Kidney epithelial cell (primary cell): Measurements from ENCODE around the gene IFT88. TPM values are rescaled to one million over a fixed set of nuclear protein-coding genes. Genes with fewer than 3 reads are reported as not detected.

Source experiments
- DNase-seq: peaks from one replicate; pipeline ENCODE4 v3.0.0-alpha.2; 2010; ENCODE audit warnings: low read depth
- H3K27me3 ChIP-seq: 2 replicates; pipeline ENCODE4 v1.6.0; 2011; ENCODE audit warnings: low read length; ENCODE audit not compliant: control insufficient read depth, insufficient read depth
- H3K36me3 ChIP-seq: 2 replicates; pipeline ENCODE4 v1.5.1; 2011; ENCODE audit warnings: low read length; ENCODE audit not compliant: control insufficient read depth, insufficient read depth
- H3K4me3 ChIP-seq: 2 replicates; pipeline ENCODE4 v1.5.1; 2011; ENCODE audit warnings: low read depth, mild to moderate bottlenecking, control low read depth, low read length
- total RNA-seq: library from RNA; depleted of rRNA; stranded (reverse); fragments of >200 nt; gene quantifications from 2 replicates; pipeline ENCODE4 v1.2.3, GENCODE V29; 2015
- TF ChIP-seq, protein P1 (sequence below): IDR thresholded peaks from 2 replicates; pipeline ENCODE4 v1.5.1; 2011; ENCODE audit warnings: mild to moderate bottlenecking, moderate library complexity, low read length, control low read depth, inconsistent platforms; ENCODE audit not compliant: insufficient read depth, poor library complexity, severe bottlenecking

Gene IFT88
- total RNA-seq, 1 donor from 2014 or later: 12.2 TPM

DNA sequence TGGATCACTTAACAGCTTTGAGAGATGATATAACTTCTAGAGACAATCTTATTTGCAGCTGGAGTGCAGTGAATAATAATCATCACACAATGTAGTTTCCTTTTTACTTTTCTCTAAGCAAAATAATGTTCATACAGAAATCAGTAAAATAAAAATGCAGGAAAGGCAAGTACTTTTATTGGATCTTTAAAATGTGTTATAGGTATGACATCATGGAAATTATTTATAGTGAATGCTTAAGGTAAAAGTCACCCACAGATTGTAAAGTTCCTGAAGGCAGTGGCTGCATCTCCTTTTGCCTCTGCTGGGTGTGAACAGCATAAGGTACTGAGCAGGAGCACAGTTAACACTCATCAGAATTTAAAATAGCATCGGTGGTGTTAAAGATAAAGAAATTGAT, 119.2 kb downstream of the IFT88 start:
- H3K4me3 ChIP-seq: no peak overlapping the region
- TF ChIP-seq, protein P1, sequence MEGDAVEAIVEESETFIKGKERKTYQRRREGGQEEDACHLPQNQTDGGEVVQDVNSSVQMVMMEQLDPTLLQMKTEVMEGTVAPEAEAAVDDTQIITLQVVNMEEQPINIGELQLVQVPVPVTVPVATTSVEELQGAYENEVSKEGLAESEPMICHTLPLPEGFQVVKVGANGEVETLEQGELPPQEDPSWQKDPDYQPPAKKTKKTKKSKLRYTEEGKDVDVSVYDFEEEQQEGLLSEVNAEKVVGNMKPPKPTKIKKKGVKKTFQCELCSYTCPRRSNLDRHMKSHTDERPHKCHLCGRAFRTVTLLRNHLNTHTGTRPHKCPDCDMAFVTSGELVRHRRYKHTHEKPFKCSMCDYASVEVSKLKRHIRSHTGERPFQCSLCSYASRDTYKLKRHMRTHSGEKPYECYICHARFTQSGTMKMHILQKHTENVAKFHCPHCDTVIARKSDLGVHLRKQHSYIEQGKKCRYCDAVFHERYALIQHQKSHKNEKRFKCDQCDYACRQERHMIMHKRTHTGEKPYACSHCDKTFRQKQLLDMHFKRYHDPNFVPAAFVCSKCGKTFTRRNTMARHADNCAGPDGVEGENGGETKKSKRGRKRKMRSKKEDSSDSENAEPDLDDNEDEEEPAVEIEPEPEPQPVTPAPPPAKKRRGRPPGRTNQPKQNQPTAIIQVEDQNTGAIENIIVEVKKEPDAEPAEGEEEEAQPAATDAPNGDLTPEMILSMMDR: no peak

DNA sequence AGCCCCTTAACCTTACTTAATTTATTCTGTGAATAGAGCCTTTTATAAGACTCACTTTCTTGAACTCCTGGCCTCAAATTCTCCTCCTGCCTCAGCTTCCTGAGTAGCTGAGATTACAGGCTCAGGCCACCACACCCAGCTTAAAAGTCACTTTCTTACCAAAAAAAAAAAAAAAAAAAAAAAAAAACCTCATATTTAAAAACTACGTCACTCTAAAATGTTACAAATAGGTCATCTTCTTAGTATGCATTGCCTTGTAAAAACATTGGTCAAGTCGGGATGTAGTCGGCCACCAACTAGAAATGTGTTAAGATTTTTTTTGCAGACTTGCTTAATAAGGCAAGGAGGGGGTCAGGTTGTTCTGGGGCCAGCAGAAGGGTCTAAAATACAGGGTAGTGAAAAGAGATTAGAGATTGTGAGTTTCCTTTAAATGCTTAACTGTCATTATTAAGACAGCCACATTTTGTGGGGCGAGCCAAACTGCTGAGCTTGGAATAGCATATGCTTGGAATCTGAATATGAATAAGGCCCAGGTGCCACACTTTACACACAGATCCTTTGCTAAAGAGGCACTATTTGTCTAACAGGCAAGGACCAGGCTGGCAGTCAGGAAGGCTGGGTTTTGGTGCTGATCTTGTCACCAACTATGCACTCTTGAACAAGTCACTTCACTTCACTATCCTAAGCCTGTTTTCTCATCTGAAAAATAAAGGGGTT, 120.1 kb downstream of the IFT88 start:
- Histone ChIP-seq H3K36me3 (no peaks in the 10 kb centered on the region), H3K4me3 (no peak overlapping the region), H3K27me3 (no peaks in the 10 kb centered on the region)
- TF ChIP-seq, protein P1: no peak
- no peak for DNase-seq

More for the DNA sequence above, 119.2 kb downstream of the IFT88 start:
- DNase-seq: no peak
- H3K36me3 ChIP-seq: no peaks in the 10 kb centered on the region
- no peaks in the 10 kb centered on the region for H3K27me3 ChIP-seq

DNA sequence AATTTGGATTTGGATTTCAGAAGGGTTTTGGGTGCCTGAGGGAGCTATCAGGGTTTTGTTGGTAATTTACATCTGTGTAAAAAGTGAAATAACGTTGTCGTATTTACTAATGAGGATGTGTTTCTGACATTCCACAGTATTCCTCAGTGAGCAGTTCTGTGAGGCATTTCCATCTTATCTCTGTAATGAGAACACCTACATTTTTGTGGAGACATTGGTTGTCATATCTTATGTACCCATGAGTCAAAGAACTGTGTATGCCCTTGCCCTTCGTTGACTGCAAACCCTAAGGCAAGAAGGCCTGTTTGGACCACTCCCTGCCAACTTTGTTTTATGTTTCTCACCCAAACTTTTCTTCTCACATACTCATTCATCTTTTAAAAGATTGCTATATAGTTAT, 122.3 kb downstream of the IFT88 start:
- H3K4me3 ChIP-seq: no peak overlapping the region
- no peaks in the 10 kb centered on the region for H3K36me3 ChIP-seq
- no peak for DNase-seq
- no peaks in the 10 kb centered on the region for H3K27me3 ChIP-seq
- TF ChIP-seq, protein P1: no peak

DNA sequence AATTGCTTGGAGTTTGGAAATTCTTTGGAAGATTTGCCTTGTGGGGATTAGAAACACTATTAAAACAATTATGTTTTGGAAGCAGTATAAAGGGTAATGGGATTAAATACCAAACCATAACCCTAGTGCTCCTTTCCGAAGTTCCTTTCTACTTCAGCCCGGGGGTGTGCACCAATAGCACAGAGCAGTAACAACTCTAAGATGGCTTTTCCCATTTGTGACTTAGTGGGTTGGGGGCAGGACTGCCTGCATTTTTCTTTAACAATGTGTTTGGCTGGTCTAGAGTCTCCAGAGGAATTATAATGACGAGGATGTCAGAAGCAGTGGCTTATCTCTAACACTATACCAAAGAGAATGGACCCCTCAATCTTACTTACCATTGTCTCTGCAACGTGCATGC, 124.7 kb downstream of the IFT88 start:
- no peaks in the 10 kb centered on the region for H3K36me3 ChIP-seq
- TF ChIP-seq, protein P1: no peak

DNA sequence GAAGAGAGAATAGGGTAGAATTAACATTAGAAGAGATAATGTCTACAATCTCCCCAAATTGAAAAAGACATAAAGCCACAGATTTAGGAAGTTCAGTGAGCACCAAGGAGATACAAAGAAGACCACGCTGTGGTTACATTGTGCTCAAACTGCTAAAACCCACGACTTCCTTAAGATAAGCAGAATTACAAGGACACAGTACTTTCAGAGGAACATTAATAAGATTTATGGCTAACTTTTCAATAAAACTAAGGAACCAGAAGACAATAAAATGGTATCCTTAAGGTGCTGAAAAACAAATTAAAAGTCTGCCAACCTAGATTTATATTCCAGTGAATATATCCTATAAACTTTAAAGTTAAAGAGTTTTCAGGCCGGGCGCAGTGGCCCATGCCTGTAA, 129.1 kb downstream of the IFT88 start:
- H3K36me3 ChIP-seq: no peaks in the 10 kb centered on the region
- H3K27me3 ChIP-seq: no peaks in the 10 kb centered on the region
- DNase-seq: no peak
- TF ChIP-seq, protein P1: no peak
- H3K4me3 ChIP-seq: no peak overlapping the region

More for the DNA sequence above, 124.7 kb downstream of the IFT88 start:
- Histone ChIP-seq H3K27me3 (no peaks in the 10 kb centered on the region), H3K4me3 (no peak overlapping the region)
- DNase-seq: no peak

DNA sequence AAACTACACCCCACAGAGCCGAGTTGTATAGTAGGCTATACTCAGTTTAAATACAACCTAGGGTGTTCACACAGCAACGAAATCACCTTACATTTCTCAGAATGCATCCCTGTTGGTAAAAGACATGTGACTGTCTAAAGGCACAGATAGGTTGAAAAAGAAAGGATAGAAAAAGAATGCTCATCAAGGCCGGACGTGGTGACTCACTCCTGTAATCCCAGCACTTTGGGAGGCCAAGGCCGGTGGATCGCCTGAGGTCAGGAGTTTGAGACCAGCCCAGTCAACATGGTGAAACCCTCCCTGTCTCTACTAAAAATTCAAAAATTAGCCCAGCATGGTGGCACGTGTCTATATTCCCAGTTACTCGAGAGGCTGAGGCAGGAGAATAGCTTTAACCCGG, 132.8 kb downstream of the IFT88 start:
- Histone ChIP-seq H3K36me3 (no peaks in the 10 kb centered on the region), H3K4me3 (no peak overlapping the region), H3K27me3 (no peaks in the 10 kb centered on the region)
- TF ChIP-seq, protein P1: no peak
- no peak for DNase-seq
